Amygdala (tissue), 56 donors: Measurements from ENCODE around the gene FAM76A.
"Not testable (repeated sequence)": the region's sequence is repeated elsewhere in the genome, so short reads cannot be mapped to it uniquely, and the experiment has no call there.

Experiments
- DNase-seq, 56 donors: peaks; one replicate each; lab custom pipeline; 2025; lab: John Stamatoyannopoulos, UW

The FAM76A gene

DNA sequence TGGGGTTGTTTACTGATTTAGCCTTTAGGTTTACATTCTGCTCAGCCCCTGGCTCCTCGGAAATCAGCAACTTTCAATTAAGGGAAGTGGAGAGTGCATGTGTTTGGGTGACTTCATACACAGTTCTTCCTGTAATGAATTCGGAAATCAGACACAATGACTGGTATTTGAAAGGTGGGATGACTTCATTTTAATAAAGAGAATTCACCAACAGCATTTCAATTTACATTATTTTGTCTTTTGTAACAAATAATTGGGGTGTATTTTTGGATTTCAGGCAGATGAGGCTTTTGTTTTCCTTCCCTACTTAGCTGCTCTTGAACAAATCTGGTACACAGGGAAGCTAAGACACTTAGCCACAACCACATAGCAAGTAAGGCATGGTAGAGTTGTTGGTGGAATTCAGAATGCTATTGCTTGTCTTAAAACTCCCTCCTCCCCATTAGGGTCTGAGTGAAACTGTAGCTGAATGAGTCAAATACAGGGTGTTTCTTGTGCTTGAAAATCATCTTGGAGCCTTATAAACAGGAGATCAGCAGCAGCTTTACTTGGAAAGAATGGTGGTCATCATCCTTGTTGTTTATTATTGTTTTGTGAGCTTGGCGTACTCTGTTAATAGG, 48.2 kb downstream of the FAM76A start:
- peak in 1 of 56 donors; percentile 25 for DNase-seq

DNA sequence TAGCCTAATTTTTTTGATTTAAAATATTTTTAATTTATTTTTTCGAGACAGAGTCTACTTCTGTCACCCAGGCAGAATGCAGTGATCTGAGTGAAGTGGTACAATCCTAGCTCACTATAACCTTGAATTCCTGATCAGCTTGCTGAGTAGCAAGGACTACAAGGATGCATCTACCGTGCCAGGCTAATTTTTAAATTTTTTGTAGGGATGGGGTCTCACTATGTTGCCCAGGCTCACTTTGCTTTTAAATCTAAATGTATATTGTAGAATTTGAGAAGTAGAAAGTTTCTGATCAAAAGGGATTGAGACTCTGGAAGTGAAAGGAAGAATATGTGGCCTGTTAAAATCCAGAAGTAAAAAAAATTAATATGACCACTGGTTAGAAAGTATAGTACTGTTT, 48.9 kb downstream of the FAM76A start:
- no peak for DNase-seq

DNA sequence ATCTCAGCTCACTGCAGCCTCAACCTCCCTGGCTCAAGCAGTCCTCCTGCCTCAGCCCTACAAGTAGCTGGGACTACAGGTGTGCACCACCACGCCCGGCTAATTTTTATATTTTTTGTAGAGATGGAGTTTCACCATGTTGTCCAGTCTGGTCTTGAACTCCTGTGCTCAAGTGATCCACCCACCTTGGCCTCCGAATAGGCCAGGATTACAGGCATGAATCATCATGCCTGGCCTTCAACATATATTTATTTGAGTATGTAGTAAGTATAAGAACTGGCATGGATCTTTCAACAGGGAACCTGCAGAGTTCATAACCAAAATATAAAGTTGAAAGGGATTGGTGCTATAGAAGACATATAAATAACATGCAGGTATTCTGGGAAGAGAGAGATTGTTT, 49.6 kb downstream of the FAM76A start:
- DNase-seq, result not testable (repeated sequence)

DNA sequence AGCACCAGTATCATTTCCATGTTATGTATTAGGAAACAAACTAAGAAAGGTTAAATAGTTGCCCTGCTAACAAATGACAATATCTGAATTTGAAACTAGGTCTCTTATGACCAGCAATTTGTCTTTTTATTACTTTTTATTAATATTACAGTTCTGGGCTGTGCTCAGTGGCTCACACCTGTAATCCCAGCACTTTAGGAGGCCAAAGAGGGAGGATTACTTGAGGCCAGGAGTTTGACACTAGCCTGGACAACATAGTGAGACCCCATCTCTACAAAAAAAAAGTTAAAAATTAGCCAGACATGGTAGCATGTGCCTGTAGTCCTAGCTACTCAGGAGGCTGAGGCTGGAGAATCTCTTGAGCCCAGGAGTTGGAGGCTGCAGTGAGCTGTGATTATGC, 50.5 kb downstream of the FAM76A start:
- not testable (repeated sequence) for DNase-seq

DNA sequence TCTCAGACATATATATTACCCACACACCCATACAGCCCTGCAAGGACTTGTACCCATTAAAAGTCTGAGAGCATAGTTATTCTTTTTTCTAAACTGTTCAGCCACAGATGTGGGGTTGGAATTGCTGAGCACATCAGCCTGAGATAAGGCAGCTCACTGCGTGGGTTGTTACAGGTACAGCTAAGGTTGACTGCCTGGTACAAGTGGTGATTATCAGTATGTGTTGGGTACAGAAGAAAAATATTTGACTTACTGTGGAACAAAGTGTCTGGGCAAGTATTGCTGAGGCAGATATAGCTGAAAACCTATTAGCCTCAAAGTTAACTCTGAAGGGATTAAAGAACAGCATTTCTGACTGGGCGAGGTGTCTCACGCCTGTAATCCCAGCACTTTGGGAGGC, 52.3 kb downstream of the FAM76A start:
- DNase-seq, result no peak

DNA sequence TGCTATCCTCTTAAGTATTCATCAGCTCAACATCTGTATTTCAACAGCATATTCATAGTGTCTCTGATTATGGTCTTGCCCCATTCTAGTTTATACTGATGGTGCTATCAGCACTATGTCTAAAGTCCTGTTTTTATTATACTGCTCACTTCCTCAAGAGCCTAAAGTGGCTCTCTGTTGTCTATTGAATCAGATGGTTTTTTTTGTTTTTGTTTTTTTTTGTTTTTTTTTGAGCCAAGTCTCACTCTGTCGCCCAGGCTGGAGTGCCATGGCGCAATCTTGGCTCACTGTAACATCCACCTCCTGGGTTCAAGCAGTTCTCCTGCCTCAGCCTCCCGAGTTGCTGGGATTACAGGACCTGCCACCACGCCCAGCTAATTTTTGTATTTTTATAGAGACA, 53.4 kb downstream of the FAM76A start:
- DNase-seq, result no peak

DNA sequence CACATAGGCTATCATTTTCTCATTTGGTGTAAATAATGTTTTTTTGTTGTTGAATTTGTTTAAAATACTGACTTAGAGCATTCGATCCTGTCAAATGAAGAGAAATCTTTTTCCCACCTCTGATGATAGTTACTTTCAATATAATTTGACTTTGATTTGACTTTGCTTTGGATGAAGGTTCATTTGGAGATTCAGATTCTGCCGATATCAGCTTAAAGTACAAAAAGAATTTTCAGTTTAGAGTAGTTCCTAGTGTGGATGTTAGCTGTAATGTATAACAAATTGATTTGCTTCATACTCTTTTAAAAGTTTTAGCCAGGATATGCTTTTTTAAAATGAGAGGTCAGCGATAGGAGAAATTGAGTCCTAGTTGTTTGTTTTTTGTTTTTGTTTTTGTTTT, 57.2 kb downstream of the FAM76A start:
- no peak for DNase-seq

DNA sequence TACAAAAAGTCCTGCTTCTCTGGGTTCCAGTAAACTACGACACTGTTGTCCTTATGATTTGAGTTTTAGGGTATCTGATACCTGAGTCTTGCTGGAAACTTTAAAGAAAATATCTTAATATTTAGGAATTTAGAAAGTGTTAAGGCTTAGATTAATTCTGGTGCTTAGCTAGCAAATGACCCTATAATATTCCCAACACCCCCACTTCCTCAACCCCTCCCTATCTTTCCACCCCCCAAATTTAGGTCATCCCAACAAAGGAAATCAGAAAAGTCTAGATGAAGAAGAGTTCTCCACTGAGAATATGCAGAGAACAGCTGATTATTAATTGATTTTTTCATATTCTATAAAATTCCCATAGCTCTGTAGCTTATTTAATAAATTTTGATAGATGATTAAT, 58.9 kb downstream of the FAM76A start:
- no peak for DNase-seq

DNA sequence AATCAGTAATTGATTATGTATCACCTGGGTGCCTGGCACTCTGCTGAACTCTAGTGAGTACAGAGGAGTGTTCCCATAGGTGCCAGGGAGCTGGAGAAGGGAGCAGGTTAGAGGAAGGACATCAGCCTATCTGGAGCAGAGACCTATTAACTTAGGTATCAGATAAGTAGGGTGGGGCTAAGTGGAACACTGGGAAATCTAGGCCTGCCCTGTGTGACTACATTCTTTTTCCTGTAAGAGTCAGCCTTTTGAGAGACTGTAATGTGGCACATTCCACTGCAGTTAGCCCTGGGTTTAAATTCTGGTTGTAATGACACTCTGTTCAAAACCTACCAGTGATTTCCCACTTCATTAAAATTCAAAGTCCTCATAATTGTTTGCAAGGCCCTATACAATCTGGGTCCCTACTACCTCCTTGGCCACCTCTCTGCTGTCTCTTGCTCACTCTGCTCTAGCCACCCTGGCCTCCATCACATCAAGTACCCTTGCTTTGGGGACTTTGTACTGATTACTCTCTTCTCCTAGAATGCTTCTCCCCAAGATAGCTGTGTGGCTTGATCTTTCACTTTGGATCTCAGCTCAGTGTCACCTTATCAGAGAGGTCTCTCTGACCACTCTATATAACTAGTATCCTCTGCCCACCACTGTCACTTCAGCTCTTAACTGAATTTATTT, 60.2 kb downstream of the FAM76A start:
- no peak for DNase-seq

DNA sequence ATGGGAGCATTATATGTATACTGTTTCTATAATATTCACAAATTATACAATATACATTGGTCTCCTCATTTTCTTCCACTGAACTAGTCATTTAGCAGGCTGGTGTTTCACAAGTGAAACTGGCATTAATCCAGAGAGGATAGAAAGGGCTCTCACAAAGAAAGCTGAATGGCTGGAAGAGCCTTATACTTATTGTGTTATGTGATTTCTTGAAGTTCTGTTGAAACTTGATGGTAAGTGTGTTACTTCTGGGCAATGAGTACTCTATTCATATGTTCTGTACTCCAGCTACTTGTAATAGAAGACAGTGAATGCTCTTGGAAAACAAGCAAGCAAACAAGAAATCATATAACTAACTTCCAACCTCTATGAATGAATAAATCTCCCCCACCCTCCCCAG, 62.1 kb downstream of the FAM76A start:
- DNase-seq, result no peak

DNA sequence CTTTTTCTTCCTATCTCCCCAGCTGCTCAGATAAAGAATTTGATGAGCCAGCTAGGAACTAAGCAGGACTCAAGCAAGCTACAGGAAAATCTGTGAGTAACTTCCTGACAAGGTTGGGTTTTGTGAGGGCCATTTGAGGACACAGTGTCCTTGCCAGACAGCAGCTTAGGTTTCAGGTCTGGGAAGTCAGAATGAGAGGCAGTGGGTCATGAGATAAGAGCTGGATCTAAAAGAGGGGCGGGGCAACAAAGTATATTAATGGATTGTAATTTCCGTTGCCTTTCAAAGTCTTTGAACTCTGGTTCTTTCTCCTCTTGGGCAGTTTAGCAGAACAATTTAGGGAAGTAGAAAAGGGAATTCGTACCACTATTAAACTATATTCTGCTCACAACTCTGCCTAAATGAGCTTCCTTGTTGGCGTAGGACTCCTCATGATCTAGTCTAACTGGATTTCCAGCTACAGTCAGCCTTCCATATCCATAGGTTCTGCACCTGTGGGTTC, 63.8 kb downstream of the FAM76A start:
- DNase-seq, result no peak

DNA sequence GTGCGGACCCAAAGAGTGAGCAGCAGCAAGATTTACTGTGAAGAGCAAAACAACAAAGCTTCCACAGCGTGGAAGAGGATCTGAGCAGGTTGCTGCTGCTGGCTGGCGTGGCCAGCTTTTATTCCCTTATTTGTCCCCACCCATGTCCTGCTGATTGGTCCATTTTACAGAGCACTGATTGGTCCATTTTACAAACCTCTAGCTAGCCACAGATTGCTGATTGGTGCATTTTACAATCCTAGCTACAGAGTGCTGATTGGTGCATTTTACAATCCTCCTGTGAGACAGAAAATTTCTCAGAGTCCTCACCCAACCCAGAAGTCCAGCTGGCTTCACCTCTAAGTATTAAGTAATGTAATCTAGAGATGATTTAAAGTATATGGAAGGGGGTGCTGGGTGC, 64.5 kb downstream of the FAM76A start:
- not testable (repeated sequence) for DNase-seq

DNA sequence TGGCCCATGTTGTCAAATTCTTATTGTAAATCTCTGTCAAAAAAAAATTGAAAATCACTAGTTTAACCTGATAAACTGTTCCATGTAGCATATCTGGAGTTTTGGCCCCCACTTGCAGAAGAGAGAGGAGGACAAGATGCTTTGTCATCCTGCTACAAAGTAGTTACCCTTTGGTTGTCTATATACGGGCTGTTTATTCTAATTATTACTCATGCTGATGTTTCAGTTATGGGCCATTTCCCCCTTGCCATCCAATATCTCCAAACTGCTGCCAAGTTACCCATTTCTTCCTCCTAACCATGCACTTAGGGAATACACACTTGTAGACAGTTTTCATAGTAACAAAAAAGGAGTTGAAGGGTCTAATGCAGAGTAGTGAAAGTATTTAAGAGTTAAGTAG, 69.8 kb downstream of the FAM76A start:
- no peak for DNase-seq

DNA sequence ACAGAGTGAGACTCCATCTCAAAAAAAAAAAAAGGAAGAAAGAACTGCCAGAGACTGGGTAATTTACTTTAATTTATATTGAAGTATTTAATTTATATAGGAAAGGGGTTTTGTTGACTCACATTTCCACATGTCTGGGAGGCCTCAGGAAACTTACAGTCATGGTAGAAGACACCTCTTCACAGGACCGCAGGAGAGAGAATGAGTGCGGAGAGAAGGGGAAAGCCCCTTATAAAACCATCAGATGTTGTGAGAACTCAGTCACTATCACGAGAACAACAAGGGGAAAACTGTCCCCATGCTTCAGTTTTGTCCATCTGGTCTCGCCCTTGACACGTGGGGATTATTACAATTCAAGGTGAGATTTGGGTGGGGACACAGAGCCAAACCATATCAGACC, 79.0 kb downstream of the FAM76A start:
- DNase-seq, result no peak

DNA sequence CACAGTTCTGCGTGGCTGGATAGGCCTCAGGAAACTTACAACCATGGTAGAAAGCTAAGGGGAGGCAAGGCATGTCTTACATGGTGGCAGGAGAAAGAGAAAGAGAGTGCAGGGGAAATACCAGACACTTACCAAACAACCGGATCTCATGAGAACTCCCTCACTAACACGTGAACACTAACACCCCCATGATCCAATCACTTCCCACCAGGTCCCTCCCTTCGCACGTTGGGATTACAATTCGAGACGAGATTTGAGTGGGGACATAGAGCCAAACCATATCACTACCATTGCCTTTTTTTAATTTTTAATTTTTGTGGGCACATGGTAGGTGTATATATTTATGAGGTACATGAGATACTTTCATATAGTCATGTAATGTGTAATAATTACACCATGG, 81.0 kb downstream of the FAM76A start:
- DNase-seq, result no peak

DNA sequence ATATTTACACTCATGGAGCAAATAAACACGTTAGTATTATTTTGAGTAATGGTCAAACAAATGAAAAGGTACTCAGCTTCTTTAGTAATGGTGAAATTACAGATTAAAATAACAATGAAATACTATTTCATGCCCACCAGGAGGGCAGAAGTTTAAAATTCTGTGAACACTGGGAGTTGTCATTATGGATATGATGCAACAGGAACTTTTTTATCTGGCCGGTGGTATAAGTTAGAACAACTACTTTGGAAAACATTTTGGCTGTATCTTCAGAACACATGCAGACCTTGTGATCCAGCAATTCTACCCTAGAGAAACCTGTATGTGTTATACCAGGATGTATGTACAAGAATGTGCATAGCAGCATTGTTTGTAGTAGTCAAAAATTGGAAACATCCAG, 81.6 kb downstream of the FAM76A start:
- no peak for DNase-seq

DNA sequence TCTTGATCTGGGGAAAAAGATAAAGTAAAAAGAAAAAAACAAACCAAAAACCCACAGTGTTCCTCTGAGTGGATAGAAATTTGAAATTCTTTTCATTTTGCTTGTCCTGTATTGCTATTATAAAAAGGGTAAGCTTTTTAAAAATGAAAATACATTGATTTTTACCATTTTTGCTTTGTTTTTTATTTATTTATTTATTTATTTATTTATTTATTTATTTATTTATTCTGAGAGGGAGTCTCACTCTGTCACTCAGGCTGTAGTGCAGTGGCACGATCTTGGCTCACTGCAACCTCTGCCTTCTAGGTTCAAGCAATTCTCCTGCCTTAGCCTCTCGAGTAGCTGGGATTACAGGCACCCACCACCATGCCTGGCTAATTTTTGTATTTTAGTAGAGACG, 82.4 kb downstream of the FAM76A start:
- not testable (repeated sequence) for DNase-seq

DNA sequence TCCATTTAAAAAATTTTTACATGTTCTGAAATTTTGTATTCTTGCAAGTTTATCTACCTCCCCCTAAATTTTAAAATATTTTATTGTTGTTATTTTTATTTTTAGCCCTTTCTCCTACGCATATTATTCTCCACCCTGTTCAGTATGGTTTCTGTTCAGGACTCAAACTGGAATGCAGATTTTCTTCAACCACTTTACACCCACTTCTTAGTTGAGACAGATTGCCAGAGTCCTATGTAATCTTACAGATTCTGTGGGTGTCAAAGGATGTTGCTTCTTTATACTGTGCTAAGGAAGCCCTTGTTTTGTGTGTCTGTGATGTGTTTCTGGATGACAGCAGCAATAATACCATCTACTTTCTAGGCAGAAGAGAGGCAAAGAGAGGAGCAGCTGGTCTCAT, 84.1 kb downstream of the FAM76A start:
- DNase-seq, result no peak

DNA sequence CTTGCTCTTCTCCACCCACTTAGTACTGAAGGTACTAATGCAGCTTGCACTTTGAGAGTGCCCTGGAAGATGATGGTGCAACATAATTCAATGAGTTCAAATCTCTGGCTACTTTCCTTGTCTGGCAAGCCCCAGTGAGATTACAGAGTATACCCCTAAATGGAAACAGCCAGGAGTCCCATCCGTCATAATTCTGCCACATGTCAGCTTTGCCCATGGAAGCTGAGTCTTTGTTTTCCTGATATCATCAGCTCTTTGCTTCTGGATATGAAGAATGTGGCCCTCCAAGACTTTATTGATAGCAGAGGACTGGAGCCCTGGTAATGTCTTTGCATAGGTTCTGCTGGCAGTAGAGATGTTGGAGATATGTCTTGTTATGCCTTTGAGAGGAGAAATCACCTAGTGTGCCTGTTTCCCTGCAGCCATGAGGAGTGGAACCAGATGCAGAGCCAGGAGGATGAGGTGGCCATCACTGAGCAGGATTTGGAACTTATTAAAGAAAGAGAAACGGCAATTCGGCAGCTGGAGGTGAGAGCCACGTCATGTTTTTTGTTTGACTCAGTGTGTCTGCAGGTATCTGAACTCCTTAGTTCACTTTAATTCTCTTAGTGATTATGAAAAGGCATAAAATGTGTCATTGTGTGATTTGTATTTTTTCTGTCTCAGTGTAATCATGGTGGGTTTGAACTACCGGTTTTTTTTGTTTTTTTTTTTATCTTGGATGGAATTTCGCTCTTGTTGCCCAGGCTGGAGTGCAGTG, 86.2 kb downstream of the FAM76A start:
- DNase-seq, result no peak
